ENCODE measurements around the gene ZFP92.
"Not testable (repeated sequence)": the region's sequence is repeated elsewhere in the genome, so short reads cannot be mapped to it uniquely, and the experiment has no call there.

ZFP92 gene, protein sequence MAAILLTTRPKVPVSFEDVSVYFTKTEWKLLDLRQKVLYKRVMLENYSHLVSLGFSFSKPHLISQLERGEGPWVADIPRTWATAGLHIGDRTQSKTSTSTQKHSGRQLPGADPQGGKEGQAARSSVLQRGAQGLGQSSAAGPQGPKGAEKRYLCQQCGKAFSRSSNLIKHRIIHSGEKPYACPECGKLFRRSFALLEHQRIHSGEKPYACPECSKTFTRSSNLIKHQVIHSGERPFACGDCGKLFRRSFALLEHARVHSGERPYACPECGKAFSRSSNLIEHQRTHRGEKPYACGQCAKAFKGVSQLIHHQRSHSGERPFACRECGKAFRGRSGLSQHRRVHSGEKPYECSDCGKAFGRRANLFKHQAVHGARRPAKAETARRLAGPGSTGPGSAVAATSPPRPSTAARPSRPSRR

DNA sequence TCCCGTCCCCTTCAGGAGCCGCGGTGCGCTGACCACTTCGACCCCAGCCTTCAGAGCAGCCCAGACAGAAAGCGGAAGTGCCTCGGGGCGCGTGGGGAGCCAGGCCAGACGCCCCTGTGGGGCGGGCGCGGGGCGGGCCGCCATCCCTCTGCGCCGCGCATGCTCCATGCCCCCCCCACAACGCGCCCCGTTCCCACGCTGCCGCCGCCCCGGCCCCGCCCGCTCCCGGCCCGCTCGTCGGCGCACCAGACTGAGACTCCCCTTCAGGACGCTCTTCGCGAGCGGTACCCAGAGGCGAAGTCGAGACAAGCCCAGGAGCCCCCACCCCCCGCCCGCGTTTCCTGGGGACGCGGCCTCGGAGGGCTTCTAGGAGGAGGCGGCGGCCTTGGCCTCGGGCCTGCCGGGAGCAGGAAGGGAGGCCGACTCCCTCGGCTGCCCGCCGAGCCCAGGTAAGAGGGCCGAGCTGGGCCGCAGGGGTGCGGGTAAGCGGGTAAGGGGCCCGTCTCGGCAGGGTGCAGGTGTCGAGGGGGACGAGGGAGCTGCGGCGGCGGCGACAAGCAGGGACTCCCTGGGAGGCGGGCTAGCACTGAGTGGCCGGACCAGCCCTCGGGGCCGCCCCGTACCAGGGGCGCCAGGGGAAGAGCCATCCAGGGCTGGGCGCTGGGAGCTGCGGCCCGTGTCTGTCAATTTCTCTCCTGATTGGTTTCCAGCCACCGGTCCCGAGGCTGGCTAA, at the start of gene ZFP92:
ZFP92 (plus strand) TSS at position 218 of the 733 bp plus-strand sequence. CDS start 6,851 bp downstream, outside the sequence.
- DNase-seq (ENCODE audit: low spot score) = peak; percentile 61

DNA sequence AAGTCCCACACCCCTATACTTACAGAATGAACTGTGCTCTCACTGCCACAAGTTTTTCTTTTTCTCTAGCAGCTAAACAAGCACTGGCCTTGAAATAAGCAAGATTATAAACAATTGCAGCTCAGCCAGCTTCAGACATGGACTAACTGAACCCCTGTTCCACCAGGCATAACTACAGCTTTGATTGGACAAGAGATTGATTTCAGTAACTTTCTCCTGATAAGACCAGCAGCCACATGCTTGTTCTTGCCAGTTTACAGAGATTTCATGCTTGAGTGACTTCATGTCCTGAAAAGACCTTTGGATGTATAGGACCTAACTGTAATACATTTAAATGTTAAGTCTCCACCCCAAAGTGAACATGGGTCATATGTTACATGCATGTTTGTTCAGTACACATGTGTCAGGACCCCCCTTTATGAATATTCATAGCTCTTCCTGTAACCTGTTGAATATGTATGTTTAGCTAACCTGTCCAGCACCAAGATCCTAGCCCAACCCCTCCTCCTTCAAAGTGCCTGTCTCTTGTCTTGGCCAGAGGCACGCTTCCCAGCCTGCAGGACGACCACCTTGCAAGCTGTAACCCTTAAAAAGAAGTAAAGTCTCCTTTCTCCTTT, 49.4 kb upstream of the ZFP92 start:
- no peak for DNase-seq (ENCODE audit: low spot score)

GRCh38 chrX:153365670-153366069, 45.6 kb upstream of the ZFP92 start:
- DNase-seq (ENCODE audit: low spot score) = no peak

- no peak for DNase-seq (ENCODE audit: low spot score)
Observed at GRCh38 chrX:153366119-153366518, 45.2 kb upstream of the ZFP92 start.

- no peak for DNase-seq (ENCODE audit: low spot score)
Observed at GRCh38 chrX:153366878-153367538, 44.3 kb upstream of the ZFP92 start.

DNA sequence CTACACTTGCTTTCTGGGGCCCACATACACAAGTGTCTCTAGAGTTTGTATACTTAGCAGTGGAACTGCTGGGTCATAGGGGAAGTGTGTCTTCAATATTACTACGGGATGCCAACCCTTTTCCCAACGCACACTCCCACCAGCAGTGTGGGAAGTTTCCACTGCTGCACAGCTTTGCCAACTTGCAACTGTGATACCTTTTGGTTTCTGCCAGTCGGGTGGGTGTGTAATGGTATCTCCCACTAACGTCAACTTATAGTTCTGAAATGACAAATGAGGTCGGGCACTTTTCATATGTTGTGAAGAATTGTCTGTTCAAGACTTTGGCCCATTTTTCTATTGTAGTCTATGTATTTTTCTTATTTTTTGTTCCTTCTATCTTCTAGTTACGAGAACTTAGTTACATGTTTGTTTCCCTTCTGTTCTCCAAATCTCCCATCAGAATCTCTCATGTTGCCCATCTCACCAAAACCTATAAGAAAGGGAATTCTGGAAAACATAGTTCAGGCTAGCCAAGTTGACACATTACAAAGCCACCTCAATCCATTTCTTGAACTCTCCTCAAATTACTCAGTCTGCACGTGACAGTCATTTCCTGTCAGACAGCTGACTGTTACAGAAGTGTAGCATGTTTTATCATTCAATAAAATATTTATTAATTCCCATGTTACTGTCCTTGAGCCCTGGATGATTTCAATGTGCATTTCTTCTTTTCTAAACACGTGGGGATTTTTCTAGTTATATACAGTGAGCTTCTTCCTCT, 40.8 kb upstream of the ZFP92 start:
- DNase-seq (ENCODE audit: low spot score) = no peak

- DNase-seq (ENCODE audit: low spot score) = no peak
Observed at GRCh38 chrX:153371256-153371655, 40.0 kb upstream of the ZFP92 start.

DNA sequence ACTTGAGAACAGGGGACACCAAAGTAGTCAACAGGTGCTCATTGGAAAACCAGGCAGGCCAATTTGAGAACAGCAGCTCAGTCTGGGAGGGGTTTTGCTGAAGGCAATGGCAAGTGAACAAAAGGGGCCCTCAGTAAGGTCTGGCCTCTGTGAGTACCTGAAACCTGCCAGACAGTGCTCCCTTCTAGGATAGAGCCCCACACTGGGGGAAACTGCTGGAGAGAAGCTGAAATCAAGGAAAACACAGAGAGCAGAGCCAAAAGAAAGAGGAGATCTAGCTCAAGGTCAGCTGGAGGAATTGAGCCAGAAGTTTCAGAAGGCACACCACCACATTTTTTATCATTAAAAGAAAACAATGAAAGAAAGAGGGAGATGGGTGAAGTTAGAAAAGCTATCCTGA, 38.3 kb upstream of the ZFP92 start:
- no peak for DNase-seq (ENCODE audit: low spot score)

- no peak for DNase-seq (ENCODE audit: low spot score)
Observed at GRCh38 chrX:153374426-153374825, 36.8 kb upstream of the ZFP92 start.

DNA sequence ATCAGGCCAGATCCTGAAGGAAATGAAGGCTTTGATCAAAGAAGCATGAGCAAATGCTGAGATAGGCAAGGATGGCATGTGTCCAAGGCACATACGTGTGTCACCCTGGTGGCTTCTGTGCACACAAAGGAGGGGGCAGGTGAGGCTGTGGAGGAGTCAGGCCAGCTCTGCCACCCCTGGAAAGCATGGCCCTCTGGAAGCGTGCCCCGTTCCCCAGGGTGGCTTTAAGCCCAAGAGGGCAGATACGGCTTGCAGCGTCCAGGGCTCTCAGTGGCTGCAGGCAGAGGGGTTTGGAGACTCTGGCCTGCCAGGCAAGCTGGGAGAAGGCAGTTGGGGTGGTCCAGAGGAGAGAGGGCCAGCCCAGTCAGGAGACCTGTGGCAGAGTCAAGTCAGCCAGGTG, 35.7 kb upstream of the ZFP92 start:
- DNase-seq (ENCODE audit: low spot score) = no peak

DNA sequence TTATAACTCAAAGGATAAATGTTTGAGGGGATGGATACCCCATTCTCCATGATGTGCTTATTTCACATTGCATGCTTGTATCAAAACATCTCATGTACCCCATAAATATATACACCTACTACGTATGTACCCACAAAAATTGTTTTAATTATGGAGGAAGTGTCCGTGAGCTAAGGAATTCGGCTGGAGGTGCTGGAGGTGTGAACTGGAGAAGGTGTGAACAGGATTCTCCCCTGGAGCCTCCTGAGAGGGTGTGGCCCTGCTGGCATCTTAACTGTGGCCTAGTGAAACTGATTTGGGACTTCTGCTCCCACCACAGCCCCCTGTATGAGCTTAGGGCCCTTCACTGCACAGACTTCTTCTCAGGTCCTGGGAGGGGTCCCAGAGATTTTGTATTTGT, 33.5 kb upstream of the ZFP92 start:
- no peak for DNase-seq (ENCODE audit: low spot score)

DNA sequence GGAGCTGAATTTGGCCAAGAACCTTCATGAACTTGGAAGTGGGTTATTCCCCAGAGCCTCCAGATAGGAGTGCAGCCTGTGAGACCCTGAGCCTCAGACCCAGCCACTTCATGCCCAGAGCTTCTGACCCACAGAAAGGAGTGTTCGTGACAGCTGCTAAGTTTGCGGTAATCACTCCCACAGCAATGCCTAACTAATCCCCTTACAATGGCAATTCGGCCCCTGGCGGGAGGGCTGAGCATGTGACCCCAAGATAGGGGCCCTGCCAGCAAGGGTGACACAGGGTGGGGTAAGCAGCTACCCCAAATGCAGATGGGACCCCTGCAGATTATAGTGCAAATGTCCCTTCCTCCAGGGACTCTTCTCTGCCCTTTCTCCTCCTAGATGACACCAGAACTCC, 32.7 kb upstream of the ZFP92 start:
- DNase-seq (ENCODE audit: low spot score) = no peak

DNA sequence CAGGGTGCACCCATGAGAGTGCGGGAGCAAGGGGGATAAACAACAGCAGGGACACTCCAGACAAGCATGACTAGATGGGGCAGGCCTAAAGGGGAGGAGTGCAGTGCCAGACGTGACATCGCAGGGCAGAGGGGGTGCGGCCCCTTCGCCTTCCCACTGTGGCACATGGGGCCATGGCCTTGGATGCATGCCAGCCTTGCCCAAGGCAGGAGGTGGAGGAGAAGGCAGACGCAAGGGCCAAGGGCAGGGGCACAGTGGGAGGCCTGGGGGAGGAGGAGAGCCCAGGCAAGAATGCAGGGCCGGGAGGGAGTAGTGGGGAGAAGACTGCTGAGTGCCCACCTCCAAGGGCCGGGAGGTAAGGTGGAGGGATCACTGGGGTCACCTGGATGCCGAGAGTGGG, 31.8 kb upstream of the ZFP92 start:
- DNase-seq (ENCODE audit: low spot score) = no peak

GRCh38 chrX:153379971-153380581, 31.2 kb upstream of the ZFP92 start:
- DNase-seq (ENCODE audit: low spot score) = no peak

DNA sequence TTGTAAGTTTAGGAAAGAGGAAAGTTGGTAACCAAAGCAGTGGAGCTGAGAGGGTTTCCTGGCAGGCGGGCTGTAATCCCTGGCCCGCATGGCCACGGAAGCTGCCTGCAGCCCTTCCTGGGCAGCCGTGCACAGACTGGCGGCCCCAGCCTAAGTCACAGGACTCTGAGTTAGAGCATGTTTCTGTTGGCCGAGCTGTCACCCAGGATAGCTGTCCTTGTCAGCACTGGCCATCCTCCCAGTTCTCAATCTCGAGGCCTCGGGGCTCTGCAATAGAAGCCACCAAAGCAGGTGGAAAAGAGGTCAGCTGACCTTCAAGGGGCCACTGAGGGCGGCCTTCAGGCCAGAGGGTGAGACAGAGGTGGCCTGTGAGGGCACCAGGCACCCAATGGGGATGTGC, 30.6 kb upstream of the ZFP92 start:
- DNase-seq (ENCODE audit: low spot score) = no peak

DNA sequence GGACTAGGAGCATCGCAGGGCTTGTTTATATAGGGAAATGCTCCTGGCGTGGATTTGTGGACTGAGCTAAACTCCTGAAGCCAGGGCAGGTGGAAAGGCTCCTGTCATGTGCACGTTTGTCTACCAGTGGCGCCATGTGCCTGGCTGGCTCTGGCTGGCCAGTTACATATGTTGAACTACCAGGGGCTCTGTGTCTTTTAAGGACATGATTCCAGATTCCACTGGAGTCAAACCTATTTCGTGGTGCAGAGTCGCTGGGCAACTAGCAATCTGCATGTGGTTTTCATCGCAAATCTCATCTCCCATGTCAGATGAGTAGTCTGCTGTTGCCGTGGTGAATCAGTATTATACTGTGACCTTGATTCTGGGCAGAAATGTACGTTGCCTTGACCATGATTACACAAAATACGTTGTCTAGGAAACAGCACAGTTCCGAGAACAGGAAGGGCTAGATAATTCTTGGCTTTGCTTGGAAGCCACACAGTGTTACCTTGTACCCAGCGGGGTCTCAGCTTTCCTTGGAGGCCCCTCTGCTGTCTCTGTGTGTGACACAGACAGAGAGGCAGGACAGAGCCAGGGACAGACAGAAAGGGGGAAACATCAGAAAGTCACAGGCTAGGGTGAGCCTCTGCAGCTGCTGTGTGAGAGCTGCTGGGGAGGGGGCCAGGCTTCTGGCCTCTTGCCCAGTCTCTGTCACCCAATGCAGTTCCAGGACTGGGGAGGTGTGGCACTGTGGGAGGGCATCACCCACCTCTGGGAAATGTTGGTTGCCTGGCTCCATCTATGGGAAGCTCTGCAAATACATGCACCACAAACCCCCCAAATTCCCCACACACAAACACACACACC, 29.4 kb upstream of the ZFP92 start:
- no peak for DNase-seq (ENCODE audit: low spot score)

- no peak for DNase-seq (ENCODE audit: low spot score)
Observed at GRCh38 chrX:153382563-153383482, 28.4 kb upstream of the ZFP92 start.

GRCh38 chrX:153384390-153384789, 26.9 kb upstream of the ZFP92 start:
- no peak for DNase-seq (ENCODE audit: low spot score)

DNA sequence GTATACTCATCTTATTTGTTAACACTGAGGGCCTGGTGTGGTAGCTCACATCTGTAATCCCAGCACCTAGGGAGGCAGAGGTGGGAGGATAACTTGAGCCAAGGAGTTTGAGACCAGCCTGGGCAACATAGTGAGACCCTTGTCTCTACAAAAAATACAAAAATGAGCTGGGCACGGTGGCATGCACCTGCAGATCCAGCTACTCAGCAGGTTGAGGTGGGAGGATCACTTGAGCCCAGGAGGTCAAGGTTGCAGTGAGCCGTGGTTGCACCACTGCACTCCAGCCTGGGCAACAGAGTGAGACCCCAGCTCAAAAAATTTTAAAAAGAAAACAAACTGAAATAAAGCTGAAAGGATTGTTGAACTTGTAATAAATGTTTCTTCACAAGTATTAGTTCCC, 26.3 kb upstream of the ZFP92 start:
- not testable (repeated sequence) for DNase-seq (ENCODE audit: low spot score)

All from germinal center (tissue), 1 donor.